HG02973 (cell line): Measurements from ENCODE around the gene NETO2.
"Not testable (repeated sequence)": the region's sequence is repeated elsewhere in the genome, so short reads cannot be mapped to it uniquely, and the experiment has no call there.

Experiments used
- ATAC-seq: cut with Tn5 transposase; IDR thresholded peaks from one replicate; pipeline ENCODE4 v1.9.1; 2021; ENCODE audit warnings: moderate library complexity; ENCODE audit not compliant: unreplicated experiment

NETO2 gene, protein sequence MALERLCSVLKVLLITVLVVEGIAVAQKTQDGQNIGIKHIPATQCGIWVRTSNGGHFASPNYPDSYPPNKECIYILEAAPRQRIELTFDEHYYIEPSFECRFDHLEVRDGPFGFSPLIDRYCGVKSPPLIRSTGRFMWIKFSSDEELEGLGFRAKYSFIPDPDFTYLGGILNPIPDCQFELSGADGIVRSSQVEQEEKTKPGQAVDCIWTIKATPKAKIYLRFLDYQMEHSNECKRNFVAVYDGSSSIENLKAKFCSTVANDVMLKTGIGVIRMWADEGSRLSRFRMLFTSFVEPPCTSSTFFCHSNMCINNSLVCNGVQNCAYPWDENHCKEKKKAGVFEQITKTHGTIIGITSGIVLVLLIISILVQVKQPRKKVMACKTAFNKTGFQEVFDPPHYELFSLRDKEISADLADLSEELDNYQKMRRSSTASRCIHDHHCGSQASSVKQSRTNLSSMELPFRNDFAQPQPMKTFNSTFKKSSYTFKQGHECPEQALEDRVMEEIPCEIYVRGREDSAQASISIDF

DNA sequence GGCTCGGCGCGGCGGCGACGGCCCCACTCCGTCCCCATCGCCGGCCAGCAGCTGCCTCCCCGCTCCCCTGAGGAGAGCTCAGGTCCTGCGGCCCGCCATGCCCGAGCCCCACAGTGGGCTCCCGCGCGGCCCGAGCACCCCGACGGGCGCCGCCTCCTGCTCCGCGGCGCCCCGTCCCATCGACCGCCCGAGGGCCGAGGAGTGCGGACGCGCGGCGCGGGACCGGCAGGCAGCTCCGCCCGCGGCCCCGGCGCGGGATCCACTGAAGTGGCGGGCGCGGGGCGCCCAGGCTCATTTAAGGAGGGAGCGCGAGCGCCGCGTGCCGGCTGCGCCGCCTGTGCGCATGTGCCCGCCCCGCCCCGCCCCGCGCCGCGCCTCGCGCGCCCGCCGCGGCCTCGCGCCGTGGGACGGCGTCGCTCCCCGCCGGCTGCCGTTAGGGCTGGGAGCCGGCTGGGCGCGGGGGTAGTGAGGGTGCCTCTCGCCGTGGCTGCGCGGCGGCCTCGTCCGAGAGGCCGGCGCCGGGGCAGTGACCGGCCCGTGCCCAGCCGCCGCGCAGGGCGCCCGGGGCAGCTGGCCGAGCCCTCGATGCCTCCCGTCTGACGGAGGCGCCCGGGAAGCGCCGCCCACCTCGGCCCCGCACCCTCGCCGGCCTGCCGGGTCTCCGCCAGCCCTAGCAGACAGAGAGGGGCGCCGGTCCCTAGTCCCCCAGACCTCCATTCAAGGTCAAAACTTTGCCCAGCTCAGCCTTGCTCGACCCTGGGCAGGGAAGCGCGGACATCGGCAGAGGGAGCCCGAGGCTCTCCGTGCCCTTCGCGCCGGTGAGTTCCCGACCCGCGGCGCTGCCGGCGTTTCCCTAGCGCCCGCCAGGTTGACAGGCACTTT lies at the start of gene NETO2:
Gene NETO2, minus strand, starts transcription at position 269 of the 882 bp plus-strand sequence. CDS start 333 bp downstream, outside the sequence.
- ATAC-seq = peak; percentile 39

DNA sequence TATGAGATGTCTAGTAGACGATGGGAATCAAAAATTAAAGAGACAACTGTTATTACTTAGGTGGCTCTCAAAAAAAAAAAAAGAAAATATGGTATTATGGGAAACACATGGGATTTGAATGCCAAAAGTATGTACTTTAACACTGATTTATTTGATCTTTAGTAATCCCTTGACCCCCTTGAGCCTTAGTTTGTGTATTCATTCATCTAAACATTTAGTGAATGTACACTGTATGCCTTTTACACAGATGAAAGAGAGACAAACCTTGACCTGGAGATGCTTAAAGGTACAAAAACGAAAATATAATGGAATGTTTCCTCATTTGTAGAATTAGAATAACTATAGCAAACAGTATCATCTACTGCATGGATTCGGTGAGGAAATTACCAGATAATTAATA lies 38.6 kb upstream of the NETO2 start:
- ATAC-seq = no peak

DNA sequence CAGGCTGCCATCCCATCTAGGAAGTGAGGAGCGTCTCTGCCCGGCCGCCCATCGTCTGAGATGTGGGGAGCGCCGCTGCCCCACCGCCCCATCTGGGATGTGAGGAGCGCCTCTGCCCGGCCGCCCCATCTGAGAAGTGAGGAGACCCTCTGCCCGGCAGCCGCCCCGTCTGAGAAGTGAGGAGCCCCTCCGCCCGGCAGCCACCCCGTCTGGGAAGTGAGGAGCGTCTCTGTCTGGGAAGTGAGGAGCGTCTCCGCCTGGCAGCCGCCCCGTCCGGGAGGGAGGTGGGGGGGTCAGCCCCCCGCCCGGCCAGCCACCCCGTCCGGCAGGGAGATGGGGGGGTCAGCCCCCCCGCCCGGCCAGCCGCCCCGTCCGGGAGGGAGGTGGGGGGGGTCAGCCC lies 37.3 kb upstream of the NETO2 start:
- not testable (repeated sequence) for ATAC-seq

DNA sequence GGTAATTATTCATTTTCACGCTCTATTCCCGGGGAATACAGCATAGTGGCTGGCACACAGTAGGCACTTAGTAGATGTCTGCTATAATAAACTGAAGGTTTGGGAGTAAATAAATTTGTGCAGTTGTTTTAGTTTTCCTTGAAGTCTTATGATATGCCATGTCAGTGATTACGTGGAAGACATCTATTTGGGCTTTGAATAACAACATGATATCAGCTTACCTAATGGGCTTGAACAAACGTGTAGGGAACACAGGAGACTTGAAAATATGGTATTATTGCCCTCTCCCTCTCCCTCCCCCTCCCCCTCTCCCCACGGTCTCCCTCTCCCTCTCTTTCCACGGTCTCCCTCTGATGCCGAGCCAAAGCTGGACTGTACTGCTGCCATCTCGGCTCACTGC lies 36.3 kb upstream of the NETO2 start:
- no peak for ATAC-seq

DNA sequence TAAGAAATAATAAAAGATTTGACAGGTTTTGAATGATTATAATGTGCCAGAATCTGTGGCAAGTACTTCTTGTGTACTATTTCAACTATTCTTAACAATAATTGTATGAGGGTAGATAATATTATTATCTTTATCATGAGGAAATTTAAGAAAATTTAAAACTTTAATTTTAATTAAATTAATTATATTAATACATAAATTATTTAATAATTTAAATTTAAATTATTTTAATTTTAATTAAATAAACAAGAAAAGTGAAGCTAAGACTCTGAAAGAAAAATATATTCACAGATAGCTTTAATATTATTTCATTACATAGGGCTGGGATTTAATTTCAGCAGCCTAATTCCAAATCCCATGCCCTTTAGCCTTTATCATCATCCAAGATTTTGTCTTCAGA lies 31.4 kb upstream of the NETO2 start:
- ATAC-seq = no peak

DNA sequence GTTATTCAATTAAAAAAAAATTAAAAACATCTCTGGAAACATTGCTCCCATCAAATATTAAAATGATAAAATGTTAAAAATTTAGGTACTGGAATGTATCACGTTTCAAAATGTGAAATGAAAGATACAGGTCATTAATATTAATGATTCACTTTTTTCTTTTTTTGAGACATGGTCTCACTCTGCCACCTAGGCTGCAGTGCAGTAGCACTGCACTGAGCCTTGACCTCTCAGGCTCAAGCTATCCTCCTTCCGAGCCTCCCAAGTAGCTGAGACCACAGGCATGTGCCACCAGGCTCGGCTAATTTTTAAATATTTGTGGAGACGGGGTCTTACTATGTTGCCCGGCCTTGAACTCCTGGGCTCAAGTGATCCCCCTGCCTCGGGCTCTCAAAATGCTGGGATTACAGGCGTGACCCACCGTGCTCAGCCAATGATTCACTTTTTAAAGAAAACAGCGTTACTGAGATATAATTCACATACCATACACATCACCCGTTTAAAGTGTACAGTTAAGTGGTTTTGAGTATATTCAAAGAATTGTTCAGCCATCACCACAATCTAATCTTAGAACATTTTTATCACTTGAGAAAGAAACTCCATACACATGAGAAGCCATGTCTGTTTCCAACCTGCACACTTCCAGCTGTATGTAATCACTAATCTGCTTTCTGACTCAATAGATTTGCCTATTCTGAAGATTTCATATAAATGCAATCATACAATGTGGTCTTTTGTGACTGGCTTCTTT lies 19.1 kb upstream of the NETO2 start:
- no peak for ATAC-seq

DNA sequence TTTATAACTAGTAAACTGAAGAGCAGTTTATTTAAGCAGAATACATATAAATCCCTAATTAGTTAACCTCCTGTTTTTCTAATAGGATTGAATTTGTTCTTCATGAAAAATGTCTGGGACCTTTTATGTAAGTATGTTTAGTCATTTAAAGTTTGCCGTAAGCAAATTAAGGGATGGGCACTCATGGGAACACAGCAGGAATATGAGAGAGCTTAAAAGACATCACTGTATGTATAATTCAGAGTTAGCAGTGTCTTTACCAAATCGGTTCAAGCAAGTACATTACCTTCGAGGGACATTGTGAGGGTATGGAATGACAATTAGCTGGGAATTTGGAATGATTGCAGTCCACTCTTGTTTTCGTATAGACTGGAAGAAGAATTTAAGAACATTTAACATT lies 17.7 kb upstream of the NETO2 start:
- ATAC-seq = no peak

DNA sequence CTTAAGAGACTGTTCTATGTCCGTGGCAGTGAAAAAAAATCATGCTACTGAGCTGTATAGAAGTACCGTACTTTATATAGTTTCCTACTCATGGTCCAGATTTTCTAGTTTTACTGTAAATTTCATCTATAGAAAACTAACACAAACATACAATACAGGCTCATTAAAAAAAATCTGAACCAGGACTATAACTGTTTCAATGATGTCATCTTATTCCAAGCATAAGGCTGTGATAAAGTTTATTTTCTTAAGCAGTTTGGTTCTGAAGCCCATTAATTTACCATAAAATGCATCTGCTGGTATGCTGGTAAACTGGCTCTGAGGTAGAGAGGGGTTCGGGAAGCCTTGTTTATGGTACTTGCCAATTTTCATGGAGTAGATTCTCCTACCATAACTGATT lies 16.7 kb upstream of the NETO2 start:
- ATAC-seq = no peak

DNA sequence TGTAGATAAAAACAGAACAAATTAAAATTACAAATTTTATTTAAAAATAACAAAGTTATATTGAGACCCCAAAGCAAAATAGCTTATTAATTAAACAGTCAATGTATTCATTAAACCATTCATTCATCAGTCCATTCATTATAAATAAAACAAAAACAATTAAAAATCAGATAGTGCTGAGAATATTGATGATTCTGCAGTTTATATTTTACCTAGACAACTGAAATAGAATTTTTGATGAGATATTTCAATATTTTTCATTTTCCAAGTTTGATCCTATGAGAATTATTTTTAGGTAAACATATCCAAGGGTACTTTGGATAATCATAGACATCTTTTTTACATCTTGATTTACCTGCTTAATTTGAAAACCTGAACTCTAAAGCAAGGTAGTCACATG lies 15.2 kb upstream of the NETO2 start:
- no peak for ATAC-seq

DNA sequence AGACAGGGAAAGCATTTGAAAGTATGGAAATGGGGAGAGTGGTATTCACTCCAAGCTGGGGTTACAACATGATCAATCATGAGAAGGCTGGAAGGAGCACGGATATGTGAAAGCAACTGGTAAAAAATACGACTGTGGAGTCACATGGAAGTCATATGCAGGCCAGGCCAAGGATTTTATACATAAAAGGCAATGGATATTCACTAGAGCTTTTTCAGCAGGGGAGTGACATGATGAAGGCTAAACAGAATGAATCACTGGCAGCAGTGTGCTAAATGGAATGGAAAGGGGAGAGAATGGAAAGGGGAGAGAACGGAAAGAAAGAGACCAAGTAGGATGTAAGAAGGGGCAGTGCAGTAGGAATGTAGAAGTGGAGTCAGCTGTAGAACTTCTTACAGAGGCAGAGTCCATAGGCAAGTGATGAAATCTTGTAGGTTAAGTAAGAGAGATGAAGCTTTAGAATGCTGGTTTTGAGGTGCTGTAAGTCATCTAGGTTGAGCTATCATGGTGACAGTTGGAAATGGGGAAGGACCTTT lies 13.0 kb upstream of the NETO2 start:
- no peak for ATAC-seq

DNA sequence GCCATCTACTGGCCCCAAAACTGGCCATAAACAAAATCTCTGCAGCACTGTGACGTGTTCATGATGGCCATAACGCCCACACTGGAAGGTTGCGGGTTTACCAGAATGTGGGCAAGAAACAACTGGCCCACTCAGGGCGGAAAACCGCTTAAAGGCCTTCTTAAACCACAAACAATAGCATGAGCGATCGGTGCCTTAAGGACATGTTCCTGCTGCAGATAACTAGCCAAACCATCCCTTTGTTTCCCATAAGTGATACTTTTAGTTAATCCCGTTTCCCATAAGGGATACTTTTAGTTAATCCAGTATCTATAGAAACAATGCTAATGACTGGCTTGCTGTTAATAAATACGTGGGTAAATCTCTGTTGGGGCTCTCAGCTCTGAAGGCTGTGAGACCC lies 8.8 kb upstream of the NETO2 start:
- not testable (repeated sequence) for ATAC-seq

DNA sequence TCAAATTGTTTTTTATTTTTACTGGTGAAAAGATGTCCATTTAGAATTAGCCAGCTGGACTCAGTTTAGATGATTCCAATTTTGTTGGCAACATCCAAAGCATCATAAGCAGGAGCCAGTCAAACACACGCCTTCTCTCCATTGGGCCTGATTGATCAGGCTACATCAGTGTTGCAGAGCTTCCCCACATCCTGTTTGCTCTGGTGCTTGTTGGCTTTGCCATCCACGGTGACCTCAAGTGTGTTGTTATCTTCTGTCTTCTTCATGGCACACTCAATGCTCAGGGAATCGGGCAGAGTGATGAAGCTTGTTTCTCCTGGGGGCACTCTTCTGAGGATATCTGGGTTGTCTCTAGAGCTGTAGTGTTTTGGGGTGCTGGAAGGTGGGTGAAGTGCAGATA lies 6.3 kb upstream of the NETO2 start:
- ATAC-seq = no peak

DNA sequence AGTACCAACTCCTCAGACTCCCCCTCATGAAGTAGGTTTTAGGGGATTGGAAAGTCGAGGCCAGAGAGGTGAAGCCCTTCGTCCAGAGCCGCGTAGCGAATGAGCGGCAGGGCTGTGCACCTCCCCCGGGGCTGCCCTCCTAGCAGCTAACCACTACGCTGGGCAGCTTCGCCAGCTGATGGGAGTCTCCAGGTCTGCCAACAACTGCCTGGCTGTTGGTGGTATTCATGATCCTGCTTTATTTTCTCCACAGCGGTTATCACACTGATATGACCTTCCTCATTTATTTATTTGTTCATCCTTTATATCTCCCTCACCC lies 773 bp upstream of the NETO2 start:
- peak; percentile 0 for ATAC-seq

DNA sequence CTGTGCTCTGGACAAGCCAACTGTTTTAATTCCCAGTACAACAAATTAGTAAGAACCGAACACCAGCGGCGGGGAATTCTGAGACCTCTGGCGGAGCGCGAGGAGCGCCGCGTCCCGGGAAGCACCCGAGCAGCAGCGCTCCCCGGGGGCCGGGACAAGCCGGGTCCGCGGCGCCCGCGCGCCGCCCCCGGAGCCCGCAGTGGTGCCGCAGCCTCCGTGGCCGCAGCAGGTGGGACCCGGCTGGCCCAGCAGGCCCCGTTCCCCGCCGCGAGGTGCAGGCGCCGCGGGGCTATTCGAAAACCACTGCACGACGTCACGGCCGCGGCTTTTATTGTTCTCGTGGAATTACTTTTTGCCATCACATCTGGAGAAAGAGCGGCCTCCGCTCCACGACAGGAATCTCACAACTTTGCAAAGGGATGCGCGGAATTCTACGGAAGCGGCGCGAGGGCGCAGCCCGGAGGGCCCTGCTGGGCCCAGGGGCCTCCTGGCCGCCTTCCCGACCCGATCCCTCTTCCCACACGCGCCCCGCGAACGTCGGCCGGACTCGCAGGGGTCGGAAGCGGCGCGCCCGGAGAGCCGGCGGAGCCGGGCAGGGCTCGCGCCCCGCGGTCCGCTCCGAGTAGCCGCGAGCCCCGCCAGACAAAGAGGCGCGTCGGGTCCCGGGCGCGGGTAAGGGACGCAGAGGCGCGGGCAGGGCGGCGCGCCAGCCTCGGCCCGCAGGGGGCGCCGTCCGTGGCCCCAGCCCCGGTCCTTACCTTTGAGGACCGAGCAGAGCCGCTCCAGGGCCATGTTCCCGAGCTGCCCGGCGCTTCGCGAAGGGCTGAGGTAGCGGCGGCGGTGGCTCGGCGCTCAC lies 696 bp downstream of the NETO2 start:
- peak; percentile 60 for ATAC-seq

DNA sequence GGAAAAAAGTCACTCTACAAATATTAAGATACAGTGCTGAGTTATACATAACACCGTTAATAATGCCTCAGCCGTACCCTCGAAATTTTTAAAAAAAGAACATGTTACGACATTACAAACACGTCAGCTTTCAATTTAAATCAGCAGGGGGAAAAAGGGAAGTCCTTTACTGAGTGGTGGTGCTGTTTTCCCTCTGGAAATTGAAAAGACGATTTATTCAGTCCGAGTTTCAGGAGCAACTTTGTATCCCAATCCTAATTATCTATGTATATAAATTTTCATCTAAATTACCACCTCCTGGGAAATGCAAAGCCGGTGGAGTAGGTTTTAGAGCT lies 1.3 kb downstream of the NETO2 start:
- no peak for ATAC-seq

DNA sequence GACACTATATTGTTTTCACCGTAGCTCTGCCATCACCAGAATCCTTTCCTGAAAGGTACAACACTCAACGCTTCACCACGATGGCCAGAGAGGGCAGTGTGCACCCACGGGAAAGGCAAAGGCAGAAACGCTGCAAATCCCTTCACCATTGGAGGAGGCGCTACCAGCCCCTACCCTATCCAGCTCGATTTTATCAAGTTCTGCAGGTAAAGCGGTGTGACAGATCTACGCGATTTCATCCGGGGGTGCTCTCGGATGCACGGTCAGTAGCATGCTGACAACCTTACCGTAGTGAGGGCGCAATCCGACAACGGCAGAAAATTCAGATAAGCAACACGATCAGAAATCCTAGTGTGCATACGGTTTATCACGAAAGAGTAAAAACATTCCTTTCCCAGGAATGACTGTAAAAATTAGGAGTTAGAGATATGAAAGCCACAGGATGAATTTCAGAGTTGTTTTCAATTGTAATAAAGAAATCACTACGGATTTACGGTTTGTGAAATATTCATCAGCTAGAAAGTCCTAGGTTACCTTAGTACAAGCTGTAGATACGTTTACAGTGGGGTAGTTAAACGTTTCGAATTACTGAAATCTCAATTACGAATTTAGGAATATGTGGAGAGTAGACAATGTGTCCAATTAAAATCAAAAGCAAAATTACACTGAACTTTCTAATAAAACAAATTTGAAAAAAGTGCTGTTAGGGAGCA lies 1.8 kb downstream of the NETO2 start:
- peak; percentile 49 for ATAC-seq

DNA sequence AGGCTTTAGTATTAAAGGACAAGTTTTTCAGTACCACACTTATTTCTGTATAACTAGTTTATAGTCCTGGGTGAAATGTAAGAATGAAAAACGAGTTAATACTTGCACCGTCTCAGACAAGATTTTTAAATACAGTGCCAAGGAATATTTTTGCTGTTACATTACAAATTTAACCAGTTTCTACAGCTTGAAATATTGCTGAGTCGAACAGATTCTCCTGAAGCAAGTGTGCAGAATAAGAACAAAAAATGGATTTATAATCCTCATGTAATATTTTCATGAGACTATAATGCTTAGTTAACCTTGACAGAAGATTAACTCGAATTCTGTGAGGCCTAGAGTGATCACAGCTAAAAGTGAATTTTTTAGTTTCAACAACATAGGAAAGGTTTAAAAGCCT lies 3.1 kb downstream of the NETO2 start:
- ATAC-seq = no peak

DNA sequence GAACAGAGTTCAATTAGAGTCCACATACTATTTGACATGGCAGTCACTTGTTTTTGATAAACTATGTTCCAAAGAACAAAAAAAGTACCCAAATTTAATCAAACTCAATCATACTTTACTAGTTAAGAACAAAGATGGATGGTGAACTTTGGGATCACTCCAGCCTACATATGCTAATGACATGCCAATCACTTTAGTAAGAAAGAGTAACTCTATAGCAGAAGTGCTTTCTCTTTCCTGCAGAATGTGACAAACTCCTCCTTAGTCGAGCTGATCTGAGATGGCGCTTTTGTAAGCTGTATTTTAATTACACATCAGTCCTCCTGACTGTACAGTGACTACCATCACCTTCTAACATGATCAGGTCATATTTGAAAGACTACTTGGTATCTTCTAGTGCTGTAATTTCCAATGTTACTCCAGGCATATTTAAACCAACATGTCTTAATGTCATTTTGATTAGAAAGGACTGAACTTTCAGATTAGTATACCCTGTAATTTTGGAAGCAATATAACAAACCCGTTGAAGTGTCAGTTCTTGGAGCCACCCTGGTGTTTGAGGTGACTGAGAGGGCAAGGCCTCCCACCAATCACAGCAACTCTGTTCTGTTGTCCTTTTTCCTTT lies 4.1 kb downstream of the NETO2 start:
- ATAC-seq = no peak

DNA sequence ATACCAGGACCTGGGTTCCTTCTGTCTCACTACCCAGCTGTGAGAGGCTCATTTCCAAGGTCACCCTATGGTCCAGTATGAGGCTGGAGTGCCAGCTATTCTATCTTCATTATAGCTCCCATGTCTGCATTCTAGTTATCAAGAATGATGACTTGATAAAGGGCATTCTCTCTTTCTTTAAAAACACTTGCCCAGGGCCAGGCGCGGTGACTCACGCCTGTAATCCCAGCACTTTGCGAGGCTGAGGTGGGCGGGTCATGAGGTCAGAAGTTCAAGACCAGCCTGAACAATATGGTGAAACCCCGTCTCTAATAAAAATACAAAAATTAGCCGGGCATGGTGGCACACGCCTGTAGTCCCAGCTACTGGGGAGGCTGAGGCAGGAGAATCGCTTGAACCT lies 5.8 kb downstream of the NETO2 start:
- not testable (repeated sequence) for ATAC-seq
